Ishikawa (cell line): Measurements from ENCODE around the gene ANKRD65.

Experiments
- CEBPB ChIP-seq: IDR thresholded peaks from 2 replicates; pipeline ENCODE4 v1.6.1; 2012
- CREB1 ChIP-seq: IDR thresholded peaks from 2 replicates; pipeline ENCODE4 v1.6.1; 2012; ENCODE audit warnings: low read depth
- EGR1 ChIP-seq: IDR thresholded peaks from 2 replicates; pipeline ENCODE4 v1.6.1; 2012
- EP300 ChIP-seq: IDR thresholded peaks from 2 replicates; pipeline ENCODE4 v1.6.1; 2012; ENCODE audit warnings: borderline replicate concordance
- FOXM1 ChIP-seq: IDR thresholded peaks from 2 replicates; pipeline ENCODE4 v1.6.1; 2012; ENCODE audit warnings: low read depth, borderline replicate concordance
- MAX ChIP-seq: IDR thresholded peaks from 2 replicates; pipeline ENCODE4 v1.6.1; 2012
- NFIC ChIP-seq: IDR thresholded peaks from 2 replicates; pipeline ENCODE4 v1.6.1; 2012
- RAD21 ChIP-seq: IDR thresholded peaks from 2 replicates; pipeline ENCODE4 v1.6.1; 2012; ENCODE audit warnings: low read depth
- TAF1 ChIP-seq: IDR thresholded peaks from 2 replicates; pipeline ENCODE4 v1.6.1; 2012; ENCODE audit warnings: low read depth, mild to moderate bottlenecking
- TCF12 ChIP-seq: IDR thresholded peaks from 2 replicates; pipeline ENCODE4 v1.6.1; 2012; ENCODE audit warnings: low read depth
- TEAD4 ChIP-seq: IDR thresholded peaks from 2 replicates; pipeline ENCODE4 v1.6.1; 2012
- USF1 ChIP-seq: IDR thresholded peaks from 2 replicates; pipeline ENCODE4 v1.6.1; 2012
- YY1 ChIP-seq: IDR thresholded peaks from 2 replicates; pipeline ENCODE4 v1.6.1; 2012; ENCODE audit warnings: low read depth
- ZBTB7A ChIP-seq: IDR thresholded peaks from 2 replicates; pipeline ENCODE4 v1.6.1; 2012; ENCODE audit warnings: low read depth
- TF ChIP-seq, protein P1 (sequence below): IDR thresholded peaks from 2 replicates; pipeline ENCODE4 v1.6.1; 2012; ENCODE audit warnings: low read depth, mild to moderate bottlenecking

Gene ANKRD65

DNA sequence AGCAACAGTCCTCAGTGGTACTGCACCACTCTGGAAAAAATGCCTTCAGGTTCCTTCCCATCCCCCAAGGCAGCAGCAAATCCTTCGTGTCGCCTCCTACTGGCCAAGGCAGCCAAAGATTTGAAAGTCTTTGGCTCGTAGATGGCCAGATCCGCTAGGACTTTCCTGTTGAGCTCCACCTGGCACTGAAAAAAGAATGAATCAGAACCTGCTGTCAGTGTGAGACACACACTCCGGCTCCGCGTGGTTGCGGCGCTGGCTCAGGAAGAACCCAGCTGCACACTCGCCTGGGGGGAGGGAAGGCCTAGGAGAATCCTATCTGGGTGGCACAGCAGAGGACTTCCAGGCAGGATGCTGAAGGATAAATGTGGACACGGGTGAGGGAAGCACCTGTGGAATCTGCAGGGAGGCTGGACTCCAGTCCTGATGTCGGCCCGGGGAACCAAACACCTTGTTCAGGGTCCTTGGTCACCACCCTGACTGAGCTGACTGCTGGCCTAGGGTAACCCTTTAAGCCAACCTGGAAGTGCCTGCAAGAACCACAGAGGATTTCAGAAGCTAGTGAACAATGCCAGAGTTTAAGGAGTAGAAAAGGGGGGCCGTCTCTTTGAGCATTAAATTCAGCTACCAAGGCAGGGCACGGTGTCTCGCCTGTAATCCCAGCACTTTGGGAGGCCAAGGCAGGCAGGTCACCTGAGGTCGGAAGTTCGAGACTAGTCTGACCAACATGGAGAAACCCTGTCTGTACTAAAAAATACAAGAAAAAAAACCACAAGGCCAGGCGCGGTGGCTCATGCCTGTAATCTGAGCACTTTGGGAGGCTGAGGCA is 18.8 kb downstream of the ANKRD65 start:
- TF ChIP-seq RAD21 (peak; percentile 16; the same call in 1 of the 2 replicates), ZBTB7A (no peak)

DNA sequence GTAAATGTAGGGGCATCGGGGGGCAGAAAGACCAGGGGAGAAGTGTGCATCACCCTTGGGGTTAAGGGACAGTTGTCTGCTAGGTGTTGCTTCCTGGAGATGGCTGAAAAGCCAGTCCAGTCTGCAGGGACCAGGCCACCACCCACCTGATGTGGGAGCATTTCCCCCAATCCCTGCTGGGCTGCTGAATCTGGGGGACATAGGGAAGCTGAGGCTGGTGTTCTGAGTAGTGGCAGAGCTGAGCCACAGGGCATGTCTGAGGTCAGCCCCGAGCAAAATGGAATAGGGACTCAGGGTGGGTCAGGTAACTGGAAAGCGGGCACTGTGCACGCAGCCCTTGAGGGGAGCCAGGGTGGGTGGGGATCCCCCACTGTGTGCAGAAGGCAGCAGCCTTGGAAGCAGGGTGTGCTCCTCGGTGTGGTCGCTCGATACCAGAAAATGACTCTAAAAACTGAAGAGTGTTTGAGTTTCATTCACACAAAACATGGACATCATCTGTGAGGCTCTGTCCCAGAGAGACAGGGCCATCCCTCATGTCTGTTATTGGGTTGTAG is 19.5 kb downstream of the ANKRD65 start:
- TF ChIP-seq ZBTB7A, result no peak
- no peak for TF ChIP-seq EP300
- TF ChIP-seq TEAD4, result no peak
- TF ChIP-seq TAF1, result no peak
- no peak for TF ChIP-seq NFIC
- no peak for TF ChIP-seq USF1
- no peak for TF ChIP-seq YY1
- no peak for TF ChIP-seq EGR1
- TF ChIP-seq TCF12, result no peak
- no peak for TF ChIP-seq RAD21

- TF ChIP-seq RAD21, result no peak
Measured at GRCh38 chr1:1400576-1401456, 20.3 kb downstream of the ANKRD65 start.

GRCh38 chr1:1399872-1400575 is 21.1 kb downstream of the ANKRD65 start:
- TF ChIP-seq TCF12 (no peak), YY1 (0 out of 2 replicates have a peak, but pooled peaks have one; percentile 26)

GRCh38 chr1:1399187-1399871 is 21.7 kb downstream of the ANKRD65 start, which contains the start of gene CCNL2:
Gene CCNL2 (minus strand): TSS chr1:1399335. CDS start chr1:1399306, 29 bp downstream.
- TF ChIP-seq RAD21, result no peak
- TF ChIP-seq CREB1, result peak; percentile 84
- no peak for TF ChIP-seq CEBPB
- peak; percentile 36; the same call in 1 of the 2 replicates for TF ChIP-seq FOXM1
- TF ChIP-seq TAF1, result peak; percentile 77
- peak; percentile 77 for TF ChIP-seq MAX
- TF ChIP-seq EP300, result 0 out of 2 replicates have a peak, but pooled peaks have one; percentile 14
- TF ChIP-seq YY1, result peak; percentile 94
- TF ChIP-seq TCF12, result peak; percentile 48; the same call in 1 of the 2 replicates
- peak; percentile 59; the same call in 1 of the 2 replicates for TF ChIP-seq EGR1
- TF ChIP-seq TEAD4, result no peak; the same call in 1 of the 2 replicates
- peak; percentile 24; the same call in 1 of the 2 replicates for TF ChIP-seq NFIC
- TF ChIP-seq, protein P1, sequence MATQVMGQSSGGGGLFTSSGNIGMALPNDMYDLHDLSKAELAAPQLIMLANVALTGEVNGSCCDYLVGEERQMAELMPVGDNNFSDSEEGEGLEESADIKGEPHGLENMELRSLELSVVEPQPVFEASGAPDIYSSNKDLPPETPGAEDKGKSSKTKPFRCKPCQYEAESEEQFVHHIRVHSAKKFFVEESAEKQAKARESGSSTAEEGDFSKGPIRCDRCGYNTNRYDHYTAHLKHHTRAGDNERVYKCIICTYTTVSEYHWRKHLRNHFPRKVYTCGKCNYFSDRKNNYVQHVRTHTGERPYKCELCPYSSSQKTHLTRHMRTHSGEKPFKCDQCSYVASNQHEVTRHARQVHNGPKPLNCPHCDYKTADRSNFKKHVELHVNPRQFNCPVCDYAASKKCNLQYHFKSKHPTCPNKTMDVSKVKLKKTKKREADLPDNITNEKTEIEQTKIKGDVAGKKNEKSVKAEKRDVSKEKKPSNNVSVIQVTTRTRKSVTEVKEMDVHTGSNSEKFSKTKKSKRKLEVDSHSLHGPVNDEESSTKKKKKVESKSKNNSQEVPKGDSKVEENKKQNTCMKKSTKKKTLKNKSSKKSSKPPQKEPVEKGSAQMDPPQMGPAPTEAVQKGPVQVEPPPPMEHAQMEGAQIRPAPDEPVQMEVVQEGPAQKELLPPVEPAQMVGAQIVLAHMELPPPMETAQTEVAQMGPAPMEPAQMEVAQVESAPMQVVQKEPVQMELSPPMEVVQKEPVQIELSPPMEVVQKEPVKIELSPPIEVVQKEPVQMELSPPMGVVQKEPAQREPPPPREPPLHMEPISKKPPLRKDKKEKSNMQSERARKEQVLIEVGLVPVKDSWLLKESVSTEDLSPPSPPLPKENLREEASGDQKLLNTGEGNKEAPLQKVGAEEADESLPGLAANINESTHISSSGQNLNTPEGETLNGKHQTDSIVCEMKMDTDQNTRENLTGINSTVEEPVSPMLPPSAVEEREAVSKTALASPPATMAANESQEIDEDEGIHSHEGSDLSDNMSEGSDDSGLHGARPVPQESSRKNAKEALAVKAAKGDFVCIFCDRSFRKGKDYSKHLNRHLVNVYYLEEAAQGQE, result no peak
- peak; percentile 26; the same call in 1 of the 2 replicates for TF ChIP-seq USF1
- peak; percentile 52 for TF ChIP-seq ZBTB7A

DNA sequence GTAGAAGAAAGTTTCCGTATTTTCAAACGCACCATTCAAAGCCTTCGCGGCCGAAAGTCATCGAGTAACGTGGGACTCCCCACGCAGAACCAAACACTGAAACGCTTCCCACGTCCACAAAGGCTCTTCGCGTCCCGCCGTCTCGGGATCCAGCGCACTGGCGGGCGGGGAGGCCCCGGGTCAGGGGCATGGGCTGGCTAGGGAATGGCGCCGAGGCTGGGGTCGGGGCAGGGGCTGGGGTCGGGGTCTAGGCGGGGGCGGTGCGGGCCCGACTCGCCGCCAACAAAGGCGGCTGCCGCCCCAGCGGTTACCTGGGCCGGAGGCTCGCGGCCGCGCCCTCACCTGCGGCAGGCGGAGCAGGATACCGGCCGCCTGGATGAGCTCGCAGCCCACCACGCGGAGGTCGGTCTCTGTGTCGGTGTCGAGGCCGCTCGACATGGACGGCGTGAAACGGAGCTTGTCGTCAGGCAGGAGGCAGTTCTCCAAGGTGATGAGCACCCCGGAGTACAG is 22.3 kb downstream of the ANKRD65 start:
- TF ChIP-seq NFIC, result no peak
- TF ChIP-seq RAD21, result no peak
- TF ChIP-seq, protein P1, result no peak
- no peak for TF ChIP-seq CREB1
- no peak for TF ChIP-seq ZBTB7A
- TF ChIP-seq YY1, result no peak
- no peak for TF ChIP-seq FOXM1
- no peak for TF ChIP-seq USF1
- TF ChIP-seq TCF12, result no peak
- no peak for TF ChIP-seq TEAD4
- no peak for TF ChIP-seq EP300
- no peak for TF ChIP-seq EGR1
- TF ChIP-seq CEBPB, result no peak
- no peak for TF ChIP-seq MAX
